MM.1S (cell line): ENCODE results near the gene ANXA6.

Experiments used
- CTCF ChIP-seq: fragments of 300-600 bp; sonication (generic); IDR thresholded peaks from 2 replicates; pipeline ENCODE4 v1.5.1; 2016; ENCODE audit warnings: antibody characterized with exemption, low read length, mixed read lengths
- EZH2phosphoT487 ChIP-seq: fragments of 300-600 bp; sonication (generic); IDR thresholded peaks from 2 replicates; pipeline ENCODE4 v1.6.1; 2018; ENCODE audit warnings: antibody characterized with exemption, low read length

GRCh38 chr5:151118913-151119575, 38.5 kb downstream of the ANXA6 start:
- no peak for TF ChIP-seq EZH2phosphoT487
- TF ChIP-seq CTCF: no peak
